ENCODE data around the gene VPS9D1. TPM values are rescaled to one million over a fixed set of nuclear protein-coding genes. Genes with fewer than 3 reads are reported as not detected.

The VPS9D1 gene
- total and polyA plus RNA-seq, 2 of the 4 experiments (the other 2 are of a cell fraction) = 1.8 to 20.3 TPM

- H3K9me3 ChIP-seq (ENCODE audit: control insufficient read depth, insufficient read depth, low read length) = no peaks in the 10 kb centered on the region
- DNase-seq = no peak
- H3K18ac ChIP-seq (ENCODE audit: low read depth, low read length) = no peak overlapping the region
- TF ChIP-seq USF2 (IDR thresholded peaks at IDR 0.05; ENCODE audit: low read depth, low read length) = no peak
- no peak for TF ChIP-seq POLR2A (IDR thresholded peaks at IDR 0.05; ENCODE audit: low read depth, low read length)
- no peak for TF ChIP-seq RCOR1 (IDR thresholded peaks at IDR 0.05; ENCODE audit: insufficient replicate concordance, low read length)
- TF ChIP-seq MXI1 (IDR thresholded peaks at IDR 0.05; ENCODE audit: borderline replicate concordance, low read depth, low read length) = no peak
- TF ChIP-seq BHLHE40 (IDR thresholded peaks at IDR 0.05; ENCODE audit: low read depth, low read length) = no peak
- TF ChIP-seq ELK1 (IDR thresholded peaks at IDR 0.05; ENCODE audit: borderline replicate concordance, low read depth, low read length) = no peak
- TF ChIP-seq FOS (IDR thresholded peaks at IDR 0.05; ENCODE audit: low read depth, low read length) = no peak
- no peak for TF ChIP-seq RFX5 (IDR thresholded peaks at IDR 0.05; ENCODE audit: low read depth, low read length)
- no peak for TF ChIP-seq MAZ (IDR thresholded peaks at IDR 0.05; ENCODE audit: borderline replicate concordance, low read depth, low read length)
- TF ChIP-seq CTCF (conservative IDR thresholded peaks at IDR 0.05; ENCODE audit: low read depth, low read length) = no peak
- TF ChIP-seq MAFK (IDR thresholded peaks at IDR 0.05; ENCODE audit: low read depth, low read length) = no peak
- TF ChIP-seq RAD21 (IDR thresholded peaks at IDR 0.05; ENCODE audit: low read length) = no peak
- no peak for TF ChIP-seq CEBPB (IDR thresholded peaks at IDR 0.05; ENCODE audit: low read depth, low read length)
- no peak for TF ChIP-seq NFE2L2 (IDR thresholded peaks at IDR 0.05; ENCODE audit: low read depth, low read length)
- no peak for TF ChIP-seq SMC3 (IDR thresholded peaks at IDR 0.05; ENCODE audit: low read depth, low read length)
- TF ChIP-seq CHD1 (IDR thresholded peaks at IDR 0.05; ENCODE audit: low read depth, low read length) = no peak
- no peak overlapping the region for H2BK5ac ChIP-seq (ENCODE audit: low read depth, low read length, poor library complexity, severe bottlenecking)
- no peak overlapping the region for H3K27ac ChIP-seq (ENCODE audit: insufficient read depth, low read length)
- in situ Hi-C loops (cut with MboI; ENCODE audit: low sequenced_read_pairs) (no loop called here), dilution Hi-C loops (cut with HindIII; ENCODE audit: low sequenced_read_pairs, unreplicated experiment) (no loop called here), intact Hi-C loops (cut with micrococcal nuclease) (no loop called here)
- no peak overlapping the region for H2AFZ ChIP-seq (replicated peaks; ENCODE audit: low read length, poor library complexity)
- H3K4ac ChIP-seq (ENCODE audit: low read depth, low read length) = no peak overlapping the region
- CTCF ChIA-PET = no interaction called here
- H4K8ac ChIP-seq (ENCODE audit: low read depth in 2 of 2, low read length in 2 of 2) = no peak overlapping the region
- no peak for ATAC-seq (ENCODE audit: low read depth)
- H3K36me3 ChIP-seq (ENCODE audit: control insufficient read depth, insufficient read depth, low read length) = peaks cover 47% of the 10 kb centered on the region
- no peak overlapping the region; the same call in 1 of the 2 replicates for H2AK5ac ChIP-seq (ENCODE audit: low read depth, low read length)
- H3K56ac ChIP-seq (ENCODE audit: extremely low read depth, insufficient read depth, low read length) = no peak overlapping the region
- H2BK120ac ChIP-seq (ENCODE audit: low read depth, low read length) = no peak overlapping the region
- no peak overlapping the region for H3K9ac ChIP-seq (ENCODE audit: low read depth, low read length)
- no peak overlapping the region for H3K23ac ChIP-seq (ENCODE audit: low read depth, low read length)
- no peaks in the 10 kb centered on the region for H3K27me3 ChIP-seq (ENCODE audit: control insufficient read depth, insufficient read depth, low read length)
- BruUV-seq (replicated peaks) = no TSS peak
- H3K9me1 ChIP-seq (ENCODE audit: insufficient read depth, low read length) = peaks cover 6% of the 10 kb centered on the region; the same call in 1 of the 2 replicates
- H4K20me1 ChIP-seq (ENCODE audit: insufficient read depth, low read length) = peaks cover 9% of the 10 kb centered on the region
- H3K4me3 ChIP-seq (ENCODE audit: insufficient read depth, low read depth, low read length) = no peak overlapping the region
- H2BK20ac ChIP-seq (ENCODE audit: low read depth, low read length) = no peak overlapping the region
- H3K4me2 ChIP-seq (ENCODE audit: low read depth, low read length) = no peak overlapping the region
- no peak overlapping the region for H3K14ac ChIP-seq (replicated peaks; ENCODE audit: low read depth, low read length)
- H2AK9ac ChIP-seq (replicated peaks; ENCODE audit: low read depth, low read length, poor library complexity) = no peak overlapping the region
- no peak overlapping the region for H2BK15ac ChIP-seq (ENCODE audit: low read depth, low read length)
- POLR2A ChIA-PET (ENCODE audit: unreplicated experiment) = no interaction called here
- H4K5ac ChIP-seq (ENCODE audit: low read depth, low read length) = no peak overlapping the region
- WGBS, 2 experiments (ENCODE audit: extremely low coverage in 2 of 2, insufficient read length in 1 of 2) = 100% methylated on average over 2 of the region's 21 CpGs; no CpG with 5 or more reads in 1 of the 2 experiments
- H3K4me1 ChIP-seq (ENCODE audit: control insufficient read depth, insufficient read depth, low read length) = peaks cover 3% of the 10 kb centered on the region
- H3K79me1 ChIP-seq (ENCODE audit: low read depth in 1 of 2, low read length in 2 of 2) = peaks cover 28 to 36% of the 10 kb centered on the region in 2 experiments
- H4K91ac ChIP-seq (ENCODE audit: insufficient read depth, low read depth, low read length) = no peak overlapping the region
These were observed 29.3 kb downstream of the VPS9D1 start for GRCh38 chr16:89691231-89691985.

All from IMR-90 (cell line).